Upper lobe of left lung (tissue), 6 donors: ENCODE data around the gene NAB1. TPM values are rescaled to one million over a fixed set of nuclear protein-coding genes. Genes with fewer than 3 reads are reported as not detected.

Experiments
- ATAC-seq, 2 donors: fragments of 200-7000 bp; cut with Tn5 transposase; one replicate each; pipeline ENCODE4 v1.9.1; 2022; ENCODE audit warnings: mild to moderate bottlenecking in 2 of 2, moderate library complexity in 2 of 2; ENCODE audit not compliant: low FRiP score in 2 of 2
- DNase-seq, 2 donors: peaks; one replicate each; pipeline ENCODE4 v3.0.0-alpha.2; 2019 to 2020
- H3K27ac ChIP-seq, 4 donors: fragments of 200-600 bp; sonication (generic); one replicate each; pipeline ENCODE4 v1.5.1; 2016 to 2019
- H3K27me3 ChIP-seq, 4 donors: fragments of 200-600 bp; sonication (generic); one replicate each; pipeline ENCODE4 v1.5.1; 2017 to 2019
- H3K36me3 ChIP-seq, 4 donors: fragments of 200-600 bp; sonication (generic); one replicate each; pipeline ENCODE4 v1.5.1; 2016 to 2019
- H3K4me1 ChIP-seq, 4 donors: fragments of 200-600 bp; sonication (generic); one replicate each; pipeline ENCODE4 v1.5.1; 2018 to 2019
- H3K4me3 ChIP-seq, 4 donors: fragments of 200-600 bp; sonication (generic); one replicate each; pipeline ENCODE4 v1.5.1; 2017 to 2019; ENCODE audit warnings: mild to moderate bottlenecking in 2 of 4, moderate library complexity in 1 of 4
- H3K9me3 ChIP-seq, 4 donors: fragments of 200-600 bp; sonication (generic); one replicate each; pipeline ENCODE4 v1.5.1; 2018 to 2019
- EP300 ChIP-seq, 4 donors: sonication (generic); formaldehyde crosslinking; IDR thresholded peaks; one replicate each; pipeline ENCODE4 v1.5.1; 2017; ENCODE audit warnings: antibody characterized with exemption in 4 of 4, control low read depth in 2 of 4
- POLR2A ChIP-seq, 4 donors: fragments of 450-650 bp; IDR thresholded peaks; one replicate each; pipeline ENCODE4 v1.5.1; 2016 to 2017; ENCODE audit warnings: antibody characterized with exemption in 4 of 4, mild to moderate bottlenecking in 2 of 4
- POLR2AphosphoS5 ChIP-seq, 2 donors: sonication (generic); formaldehyde crosslinking; IDR thresholded peaks; one replicate each; pipeline ENCODE4 v1.5.1; 2017; ENCODE audit warnings: antibody characterized with exemption in 2 of 2
- WGBS, 2 donors: methylation state at CpG; one replicate each; pipeline ENCODE4 v1.1.5; 2017 to 2018; 5-methylcytosine and 5-hydroxymethylcytosine counted together
- total RNA-seq, 6 donors: library from RNA; depleted of rRNA in 4 of 6; stranded (reverse); fragments of >200 nt in 4 of 6; gene quantifications; one replicate each; pipeline versions ENCODE4 v1.1.0 to v1.2.1, GENCODE V29; 2016 to 2021
- TF ChIP-seq, protein P1 (sequence below), 6 experiments: fragments of 450-650 bp in 4 of 6; fragments of 200-600 bp in 2 of 6; sonication (generic) in 2 of 6; IDR thresholded peaks; one replicate each; pipeline ENCODE4 v1.5.1; 2016 to 2019; ENCODE audit warnings: antibody characterized with exemption in 6 of 6
- donor health status: DM: no; HTN: no; CAD: no; lungs with moderate emphysema.
- donor health status: DM: no; HTN: yes; CAD: no; lungs with severe emphysema.

NAB1 gene
- total RNA-seq, 6 donors from 2014 or later = 28.4 to 53.5 (median 36.6) TPM

DNA sequence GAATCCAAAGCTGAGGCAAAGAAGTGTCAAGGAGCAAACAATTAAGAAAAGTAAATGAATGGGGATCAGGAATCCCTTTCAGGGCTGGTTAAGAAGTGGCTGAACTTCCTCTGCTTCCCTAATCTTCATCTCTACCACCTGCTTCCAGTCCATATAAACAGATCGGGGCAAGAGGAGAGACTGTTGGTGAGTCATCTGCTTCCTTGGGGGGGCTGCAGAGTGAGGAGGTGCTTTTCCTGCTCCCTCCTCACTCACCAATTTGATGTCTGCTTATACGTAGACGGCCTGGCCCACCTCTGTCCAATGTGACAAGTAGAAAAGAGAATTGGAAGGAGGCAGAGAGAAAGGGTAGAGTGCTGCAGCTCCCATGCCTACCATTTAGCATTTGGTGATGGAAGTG lies 68.4 kb downstream of the NAB1 start:
- TF ChIP-seq EP300 (IDR thresholded peaks at IDR 0.05) (no peak), POLR2AphosphoS5 (IDR thresholded peaks at IDR 0.05) (no peak), POLR2A (IDR thresholded peaks at IDR 0.05) (no peak)
- TF ChIP-seq, protein P1, sequence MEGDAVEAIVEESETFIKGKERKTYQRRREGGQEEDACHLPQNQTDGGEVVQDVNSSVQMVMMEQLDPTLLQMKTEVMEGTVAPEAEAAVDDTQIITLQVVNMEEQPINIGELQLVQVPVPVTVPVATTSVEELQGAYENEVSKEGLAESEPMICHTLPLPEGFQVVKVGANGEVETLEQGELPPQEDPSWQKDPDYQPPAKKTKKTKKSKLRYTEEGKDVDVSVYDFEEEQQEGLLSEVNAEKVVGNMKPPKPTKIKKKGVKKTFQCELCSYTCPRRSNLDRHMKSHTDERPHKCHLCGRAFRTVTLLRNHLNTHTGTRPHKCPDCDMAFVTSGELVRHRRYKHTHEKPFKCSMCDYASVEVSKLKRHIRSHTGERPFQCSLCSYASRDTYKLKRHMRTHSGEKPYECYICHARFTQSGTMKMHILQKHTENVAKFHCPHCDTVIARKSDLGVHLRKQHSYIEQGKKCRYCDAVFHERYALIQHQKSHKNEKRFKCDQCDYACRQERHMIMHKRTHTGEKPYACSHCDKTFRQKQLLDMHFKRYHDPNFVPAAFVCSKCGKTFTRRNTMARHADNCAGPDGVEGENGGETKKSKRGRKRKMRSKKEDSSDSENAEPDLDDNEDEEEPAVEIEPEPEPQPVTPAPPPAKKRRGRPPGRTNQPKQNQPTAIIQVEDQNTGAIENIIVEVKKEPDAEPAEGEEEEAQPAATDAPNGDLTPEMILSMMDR (IDR thresholded peaks at IDR 0.05) = no peak
- Histone ChIP-seq H3K27ac (no peak overlapping the region), H3K4me3 (no peak overlapping the region), H3K27me3 (no peaks in the 10 kb centered on the region), H3K4me1 (peaks cover 0 to 8% (median 5%) of the 10 kb centered on the region in 4 donors), H3K9me3 (no peaks in the 10 kb centered on the region), H3K36me3 (no peaks in the 10 kb centered on the region)
- no peak for DNase-seq
- ATAC-seq = no peak
- 65 to 88% methylated on average over 3 of the region's 3 CpGs for WGBS, 2 donors

DNA sequence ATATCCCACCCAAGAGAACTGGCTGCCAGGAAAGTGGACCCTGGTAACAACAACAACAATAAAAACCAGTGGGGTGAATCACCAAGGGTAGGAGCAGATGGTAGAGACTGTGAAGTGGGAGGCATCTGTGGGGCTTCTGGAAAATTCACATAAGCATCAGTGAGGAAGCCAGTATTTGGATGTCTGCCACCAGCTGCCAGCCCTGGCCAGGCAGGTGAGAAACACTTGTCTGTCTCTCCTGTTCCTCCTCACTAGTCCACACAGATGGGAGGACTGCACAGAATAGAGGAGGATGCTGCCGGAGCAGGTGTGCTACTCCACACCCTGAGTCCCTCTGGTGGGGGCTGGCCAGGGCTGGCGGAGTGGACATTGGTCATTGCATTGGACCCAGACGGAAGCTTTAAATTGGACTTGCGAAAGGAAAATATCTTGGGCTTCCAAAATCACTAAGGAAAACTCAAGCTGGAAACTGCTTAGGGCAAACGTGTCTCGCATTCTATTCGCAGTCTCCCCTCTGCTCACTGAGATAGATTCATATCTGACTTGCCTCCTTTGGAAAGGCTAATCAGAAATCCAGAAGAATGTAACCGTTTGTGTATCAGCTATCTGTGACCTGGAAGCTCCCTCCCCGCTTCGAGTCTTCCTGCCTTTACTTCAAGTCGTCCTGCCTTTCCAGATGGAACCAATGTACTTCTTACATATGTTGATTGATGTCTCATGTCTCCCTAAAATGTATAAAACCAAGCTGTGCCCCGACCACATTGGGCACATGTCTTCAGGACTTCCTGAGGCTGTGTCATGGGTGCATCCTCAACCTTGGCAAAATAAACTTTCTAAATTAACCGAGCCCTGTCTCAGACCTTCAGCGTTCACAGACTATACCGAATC lies 69.1 kb downstream of the NAB1 start:
- Histone ChIP-seq H3K9me3 (no peaks in the 10 kb centered on the region), H3K4me1 (peaks cover 0 to 8% (median 5%) of the 10 kb centered on the region in 4 donors), H3K27me3 (no peaks in the 10 kb centered on the region), H3K4me3 (no peak overlapping the region), H3K36me3 (no peaks in the 10 kb centered on the region), H3K27ac (no peak overlapping the region)
- DNase-seq = no peak
- TF ChIP-seq POLR2A (IDR thresholded peaks at IDR 0.05) (no peak), EP300 (IDR thresholded peaks at IDR 0.05) (no peak), POLR2AphosphoS5 (IDR thresholded peaks at IDR 0.05) (no peak)
- TF ChIP-seq, protein P1 (IDR thresholded peaks at IDR 0.05) = no peak
- ATAC-seq = no peak
- 84 to 86% methylated on average over 15 of the region's 15 CpGs for WGBS, 2 donors

GRCh38 chr2:190718652-190719526 lies 70.0 kb downstream of the NAB1 start:
- ATAC-seq (peak in 1 of 2 donors; percentile 65), DNase-seq (peak in 1 of 2 donors; percentile 71)
- no peaks in the 10 kb centered on the region for H3K9me3 ChIP-seq
- TF ChIP-seq EP300 (IDR thresholded peaks at IDR 0.05) (peak in 2 of 4 donors; percentile 36 to 48), POLR2AphosphoS5 (IDR thresholded peaks at IDR 0.05) (no peak)
- 47 to 56% methylated on average over 7 of the region's 7 CpGs for WGBS, 2 donors
- peak overlapping the region in 1 of 4 donors; percentile 17 for H3K27ac ChIP-seq
- no peaks in the 10 kb centered on the region for H3K27me3 ChIP-seq
- no peaks in the 10 kb centered on the region for H3K36me3 ChIP-seq
- no peak overlapping the region for H3K4me3 ChIP-seq
- peaks cover 0 to 8% (median 5%) of the 10 kb centered on the region in 4 donors for H3K4me1 ChIP-seq

DNA sequence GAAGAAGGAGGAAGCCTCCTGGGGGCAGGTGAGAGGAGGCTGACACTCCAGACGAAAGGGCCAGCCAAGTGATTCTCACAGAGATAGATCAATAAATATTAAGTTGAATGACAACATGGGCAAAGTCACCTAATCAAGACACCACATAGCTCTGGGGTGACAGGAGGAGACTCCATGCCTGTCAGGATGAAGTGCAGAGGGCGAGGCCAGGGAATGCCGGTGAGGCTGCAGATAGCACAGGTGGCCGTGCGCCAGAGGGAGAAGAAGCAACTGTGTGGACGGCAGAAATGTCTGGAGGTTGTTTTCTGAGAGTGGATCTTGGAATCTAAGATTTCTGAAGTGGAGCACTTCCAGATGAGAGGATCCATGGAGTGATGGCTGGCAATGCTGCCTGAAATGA lies 71.4 kb downstream of the NAB1 start:
- no peak for ATAC-seq
- WGBS, 2 donors = 81 to 92% methylated on average over 6 of the region's 6 CpGs
- no peak overlapping the region for H3K4me3 ChIP-seq
- peaks cover 0 to 8% (median 5%) of the 10 kb centered on the region in 4 donors for H3K4me1 ChIP-seq
- DNase-seq = no peak
- H3K27ac ChIP-seq = no peak overlapping the region
- TF ChIP-seq POLR2AphosphoS5 (IDR thresholded peaks at IDR 0.05) (no peak), EP300 (IDR thresholded peaks at IDR 0.05) (no peak), POLR2A (IDR thresholded peaks at IDR 0.05) (no peak)
- TF ChIP-seq, protein P1 (IDR thresholded peaks at IDR 0.05) = no peak
- H3K9me3 ChIP-seq = no peaks in the 10 kb centered on the region
- H3K36me3 ChIP-seq = no peaks in the 10 kb centered on the region
- H3K27me3 ChIP-seq = no peaks in the 10 kb centered on the region

DNA sequence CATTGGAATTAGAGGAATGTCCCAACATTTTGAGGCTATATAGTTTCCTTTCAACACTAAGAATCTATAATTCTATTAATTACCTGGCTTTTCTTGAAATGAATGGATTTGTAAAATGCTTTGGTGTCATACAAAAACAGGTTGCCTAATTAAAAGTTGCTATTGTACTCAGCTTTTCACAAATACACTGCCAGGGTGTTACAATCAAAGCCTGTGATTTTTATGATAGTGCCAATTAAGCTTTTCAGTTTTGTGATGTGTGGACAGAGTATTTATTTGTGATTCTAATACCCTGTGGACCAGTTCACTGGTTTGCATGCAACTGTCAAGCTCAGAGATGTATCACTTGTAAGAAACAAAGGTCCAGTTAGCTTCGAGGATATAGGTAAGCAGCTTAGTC lies 71.8 kb downstream of the NAB1 start:
- no peak overlapping the region for H3K27ac ChIP-seq
- H3K9me3 ChIP-seq = no peaks in the 10 kb centered on the region
- H3K36me3 ChIP-seq = no peaks in the 10 kb centered on the region
- no peaks in the 10 kb centered on the region for H3K27me3 ChIP-seq
- no peak overlapping the region for H3K4me3 ChIP-seq
- 76 to 86% methylated on average over 1 of the region's 1 CpG for WGBS, 2 donors
- no peak for DNase-seq
- peaks cover 0 to 8% (median 5%) of the 10 kb centered on the region in 4 donors for H3K4me1 ChIP-seq
- no peak for TF ChIP-seq POLR2AphosphoS5 (IDR thresholded peaks at IDR 0.05)
- TF ChIP-seq, protein P1 (IDR thresholded peaks at IDR 0.05) = no peak
- no peak for TF ChIP-seq POLR2A (IDR thresholded peaks at IDR 0.05)
- no peak for TF ChIP-seq EP300 (IDR thresholded peaks at IDR 0.05)
- no peak for ATAC-seq
